Ovary (tissue), 9 donors: Measurements from ENCODE around the gene PPM1H. TPM values are rescaled to one million over a fixed set of nuclear protein-coding genes. Genes with fewer than 3 reads are reported as not detected.

Experiments used
- DNase-seq, 5 donors: peaks; one replicate each; pipeline ENCODE4 v3.0.0-alpha.2; 2019 to 2020
- H3K27ac ChIP-seq, 2 donors: fragments of 200-600 bp; one replicate each; pipeline versions ENCODE4 v1.5.1 to v1.8.0; 2019 to 2022
- H3K27me3 ChIP-seq: fragments of 200-600 bp; one replicate; pipeline ENCODE4 v1.8.0; 2022
- H3K36me3 ChIP-seq: fragments of 200-600 bp; sonication (generic); one replicate; pipeline ENCODE4 v1.5.1; 2019
- H3K4me1 ChIP-seq: one replicate; pipeline ENCODE4 v1.8.1; 2013; ENCODE audit warnings: mild to moderate bottlenecking, moderate library complexity; ENCODE audit not compliant: insufficient read depth
- H3K4me3 ChIP-seq: fragments of 200-600 bp; sonication (generic); one replicate; pipeline ENCODE4 v1.5.1; 2017
- H3K9me3 ChIP-seq, 2 donors: fragments of 200-600 bp in 1 of 2; sonication (generic) in 1 of 2; one replicate each; pipeline versions ENCODE4 v1.5.1 to v1.8.1; 2013 to 2019; ENCODE audit warnings: mild to moderate bottlenecking in 1 of 2, moderate library complexity in 1 of 2
- CTCF ChIP-seq, 3 donors: fragments of 450-650 bp in 2 of 3; fragments of 200-600 bp in 1 of 3; IDR thresholded peaks; one replicate each; pipeline versions ENCODE4 v1.5.1 to v1.8.0; 2016 to 2022; ENCODE audit warnings: antibody characterized with exemption in 3 of 3, mild to moderate bottlenecking in 1 of 3
- EP300 ChIP-seq: sonication (generic); formaldehyde crosslinking; IDR thresholded peaks from one replicate; pipeline ENCODE4 v1.6.1; 2017; ENCODE audit warnings: antibody characterized with exemption
- POLR2A ChIP-seq: fragments of 450-650 bp; IDR thresholded peaks from one replicate; pipeline ENCODE4 v1.6.1; 2017; ENCODE audit warnings: antibody characterized with exemption, mild to moderate bottlenecking, moderate library complexity
- WGBS, 3 donors: extraction: QIAGEN DNeasy Blood & Tissue Kit in 1 of 3; methylation state at CpG; one replicate each; pipeline versions ENCODE4 v1.1.5 to v1.1.7; 2013 to 2017; 5-methylcytosine and 5-hydroxymethylcytosine counted together
- intact Hi-C, 4 donors: fragments of 100-400 bp; cut with DNase I; formaldehyde crosslinking; loops; one replicate each; pipeline versions ENCODE4 v1.11.0 to v1.15.1; 2022 to 2023
- polyA plus RNA-seq, 2 donors: library from polyadenylated mRNA; stranded (reverse); fragments of 200-250 nt in 1 of 2; fragments of 350-450 nt in 1 of 2; fragmentation: Illumina TruSeq in 1 of 2; extraction: RNeasy Lipid Tissue Mini Kit (QIAGEN cat#74804) in 1 of 2; gene quantifications; one replicate each; pipeline ENCODE4 v1.2.3, GENCODE V29; 2013 to 2014
- total RNA-seq, 7 donors: library from RNA; depleted of rRNA in 2 of 7; stranded (reverse); fragments of >200 nt in 2 of 7; fragmentation: NEBNext Ultra II Directional in 3 of 7; extraction: Animal tissue kit (Norgen Biotek cat#: 25700) in 3 of 7; gene quantifications; one replicate each; pipeline versions ENCODE4 v1.1.0 to v1.2.4, GENCODE V29; 2016 to 2023
- donor health status: DM: no; HTN: no; CAD: no; lungs with moderate emphysema.
- donor health status: DM: no; HTN: no; CAD: no.
- donor health status: Bipolar disorder and iron deficiency.
- donor health status: DM: yes; HTN: yes; CAD: no.
- donor health status: DM: no; HTN: no; CAD: no.
- donor health status: DM: yes; HTN: yes; CAD: no.

PPM1H gene
- total and polyA plus RNA-seq, 9 donors, result 1.6 to 45.4 (median 12.0) TPM

- intact Hi-C loops, result no loop called here
- no peak overlapping the region for H3K27ac ChIP-seq
These were observed 167.0 kb downstream of the PPM1H start for GRCh38 chr12:62767946-62768345.

GRCh38 chr12:62767496-62767895 is 167.5 kb downstream of the PPM1H start:
- H3K27me3 ChIP-seq, result no peaks in the 10 kb centered on the region
- no peaks in the 10 kb centered on the region for H3K36me3 ChIP-seq
- no peaks in the 10 kb centered on the region for H3K9me3 ChIP-seq
- WGBS, 3 donors, result 72 to 88% (median 78%) methylated on average over 5 of the region's 5 CpGs
- H3K4me1 ChIP-seq, result peaks cover 8% of the 10 kb centered on the region
- no peak overlapping the region for H3K4me3 ChIP-seq
- no peak for DNase-seq
- H3K27ac ChIP-seq, result no peak overlapping the region
- intact Hi-C loops, result no loop called here
- TF ChIP-seq EP300 (no peak), CTCF (IDR thresholded peaks at IDR 0.05) (no peak), POLR2A (no peak)

More at GRCh38 chr12:62767946-62768345, 167.0 kb downstream of the PPM1H start:
- Histone ChIP-seq H3K4me1 (peaks cover 8% of the 10 kb centered on the region), H3K36me3 (no peaks in the 10 kb centered on the region), H3K9me3 (no peaks in the 10 kb centered on the region), H3K4me3 (no peak overlapping the region), H3K27me3 (no peaks in the 10 kb centered on the region)
- TF ChIP-seq EP300 (no peak), POLR2A (no peak), CTCF (IDR thresholded peaks at IDR 0.05) (no peak)
- no peak for DNase-seq
- 92 to 98% (median 95%) methylated on average over 4 of the region's 4 CpGs for WGBS, 3 donors

GRCh38 chr12:62766496-62766895 is 168.5 kb downstream of the PPM1H start:
- Histone ChIP-seq H3K27me3 (no peaks in the 10 kb centered on the region), H3K36me3 (no peaks in the 10 kb centered on the region), H3K27ac (no peak overlapping the region), H3K4me3 (no peak overlapping the region), H3K4me1 (peaks cover 11% of the 10 kb centered on the region), H3K9me3 (no peaks in the 10 kb centered on the region)
- 96 to 100% (median 98%) methylated on average over 1 of the region's 1 CpG for WGBS, 3 donors
- TF ChIP-seq CTCF (IDR thresholded peaks at IDR 0.05), result no peak
- TF ChIP-seq POLR2A, result no peak
- TF ChIP-seq EP300, result no peak
- DNase-seq, result no peak
- intact Hi-C loops, result no loop called here

- peaks cover 11% of the 10 kb centered on the region for H3K4me1 ChIP-seq
- 33 to 40% (median 34%) methylated on average over 9 of the region's 9 CpGs for WGBS, 3 donors
- no peaks in the 10 kb centered on the region for H3K36me3 ChIP-seq
- H3K4me3 ChIP-seq, result no peak overlapping the region
- peak in 1 of 5 donors; percentile 26 for DNase-seq
- intact Hi-C loops, result no loop called here
- H3K9me3 ChIP-seq, result no peaks in the 10 kb centered on the region
- TF ChIP-seq POLR2A, result no peak
- TF ChIP-seq CTCF (IDR thresholded peaks at IDR 0.05), result no peak
- no peak for TF ChIP-seq EP300
- peak overlapping the region in 1 of 2 donors; percentile 19 for H3K27ac ChIP-seq
- no peaks in the 10 kb centered on the region for H3K27me3 ChIP-seq
These were observed 170.9 kb downstream of the PPM1H start for GRCh38 chr12:62763861-62764645.
